GM12801 (cell line): Measurements from ENCODE around the gene TEDDM1.

Source experiments
- CTCF ChIP-seq: IDR thresholded peaks from one replicate; pipeline ENCODE4 v1.5.1; 2011; ENCODE audit warnings: control low read depth; ENCODE audit not compliant: insufficient read length; ENCODE audit errors: extremely low read depth

The TEDDM1 gene

GRCh38 chr1:182383934-182384333, 16.5 kb downstream of the TEDDM1 start:
- TF ChIP-seq CTCF: no peak

- no peak for TF ChIP-seq CTCF
Measured at GRCh38 chr1:182383037-182383661, 17.3 kb downstream of the TEDDM1 start.

- TF ChIP-seq CTCF: no peak
Measured at GRCh38 chr1:182381962-182382819, 18.3 kb downstream of the TEDDM1 start.

GRCh38 chr1:182380199-182380598, 20.3 kb downstream of the TEDDM1 start:
- no peak for TF ChIP-seq CTCF

GRCh38 chr1:182376936-182377574, 23.4 kb downstream of the TEDDM1 start:
- no peak for TF ChIP-seq CTCF

- TF ChIP-seq CTCF: no peak
Measured at GRCh38 chr1:182374101-182374834, 26.2 kb downstream of the TEDDM1 start.

- no peak for TF ChIP-seq CTCF
Measured at GRCh38 chr1:182370532-182370931, 29.9 kb downstream of the TEDDM1 start.
